Lower leg skin (tissue), 3 donors: ENCODE measurements around the gene USP25.

Experiments
- POLR2A ChIP-seq, 2 donors: fragments of 450-650 bp; IDR thresholded peaks; one replicate each; pipeline ENCODE4 v1.6.1; 2016 to 2017; ENCODE audit warnings: antibody characterized with exemption in 2 of 2, mild to moderate bottlenecking in 1 of 2, moderate library complexity in 1 of 2
- TF ChIP-seq, protein P1 (sequence below), 3 donors: fragments of 450-650 bp; IDR thresholded peaks; one replicate each; pipeline ENCODE4 v1.5.1; 2016; ENCODE audit warnings: antibody characterized with exemption in 3 of 3, mild to moderate bottlenecking in 3 of 3, moderate library complexity in 2 of 3

DNA sequence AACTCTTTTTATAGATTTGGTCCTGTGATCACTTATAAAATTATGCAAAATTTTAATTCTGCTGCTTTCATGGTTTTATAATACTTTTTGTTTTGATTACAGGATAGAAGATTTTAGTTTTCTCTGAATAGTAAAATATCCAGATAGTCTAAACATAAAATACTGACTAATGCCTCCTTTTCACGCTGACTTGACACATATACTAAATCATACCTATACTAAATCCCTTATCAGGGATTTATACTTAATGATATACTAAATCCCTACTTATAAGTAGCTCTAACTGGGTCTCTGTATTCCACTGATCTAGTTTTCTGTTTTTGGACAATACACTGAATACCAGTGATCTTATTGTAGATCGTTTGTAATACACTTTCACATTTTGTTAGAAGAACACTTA is 128.0 kb downstream of the USP25 start:
- TF ChIP-seq, protein P1, sequence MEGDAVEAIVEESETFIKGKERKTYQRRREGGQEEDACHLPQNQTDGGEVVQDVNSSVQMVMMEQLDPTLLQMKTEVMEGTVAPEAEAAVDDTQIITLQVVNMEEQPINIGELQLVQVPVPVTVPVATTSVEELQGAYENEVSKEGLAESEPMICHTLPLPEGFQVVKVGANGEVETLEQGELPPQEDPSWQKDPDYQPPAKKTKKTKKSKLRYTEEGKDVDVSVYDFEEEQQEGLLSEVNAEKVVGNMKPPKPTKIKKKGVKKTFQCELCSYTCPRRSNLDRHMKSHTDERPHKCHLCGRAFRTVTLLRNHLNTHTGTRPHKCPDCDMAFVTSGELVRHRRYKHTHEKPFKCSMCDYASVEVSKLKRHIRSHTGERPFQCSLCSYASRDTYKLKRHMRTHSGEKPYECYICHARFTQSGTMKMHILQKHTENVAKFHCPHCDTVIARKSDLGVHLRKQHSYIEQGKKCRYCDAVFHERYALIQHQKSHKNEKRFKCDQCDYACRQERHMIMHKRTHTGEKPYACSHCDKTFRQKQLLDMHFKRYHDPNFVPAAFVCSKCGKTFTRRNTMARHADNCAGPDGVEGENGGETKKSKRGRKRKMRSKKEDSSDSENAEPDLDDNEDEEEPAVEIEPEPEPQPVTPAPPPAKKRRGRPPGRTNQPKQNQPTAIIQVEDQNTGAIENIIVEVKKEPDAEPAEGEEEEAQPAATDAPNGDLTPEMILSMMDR (IDR thresholded peaks at IDR 0.05) = no peak
- TF ChIP-seq POLR2A (IDR thresholded peaks at IDR 0.05) = no peak
